H1 (cell line): Measurements from ENCODE around the gene TTC13. TPM values are rescaled to one million over a fixed set of nuclear protein-coding genes. Genes with fewer than 3 reads are reported as not detected.

Experiments used
- HDAC2 ChIP-seq, 2 experiments: fragments of 300-600 bp in 1 of 2; sonication (generic) in 1 of 2; IDR thresholded peaks; 2 replicates each; pipeline ENCODE4 v1.6.1; 2011 to 2012; ENCODE audit warnings: low read depth in 2 of 2, low read length in 2 of 2, mild to moderate bottlenecking in 2 of 2, moderate library complexity in 2 of 2, borderline replicate concordance in 1 of 2, inconsistent platforms in 1 of 2
- ZNF274 ChIP-seq: IDR thresholded peaks from 2 replicates; pipeline ENCODE4 v1.7.0; 2012; ENCODE audit warnings: low read length, borderline replicate concordance; ENCODE audit errors: extremely low read depth
- polyA plus RNA-seq, 7 experiments: library from polyadenylated mRNA; depleted of rRNA in 3 of 7; stranded (reverse) in 5 of 7; unstranded in 2 of 7; fragments of >200 nt in 5 of 7; fragments of 200-250 nt in 2 of 7; gene quantifications; 1 replicate in 5 of 7; 2 replicates in 1 of 7; 4 replicates in 1 of 7; pipeline versions ENCODE4 v1.2.1 to v1.2.3, GENCODE V29; 2011 to 2013; ENCODE audit warnings: missing spikeins in 2 of 7, mixed read lengths in 2 of 7
- total RNA-seq: library from RNA; stranded (reverse); fragmentation: NEBNext Ultra II Directional; extraction: Animal tissue kit (Norgen Biotek cat#: 25700); gene quantifications from 2 replicates; pipeline ENCODE4 v1.2.1, GENCODE V29; 2021

TTC13 gene
- total and polyA plus RNA-seq, 2 of the 8 experiments (the other 6 are each of a cell fraction or from before 2014, with no cell fraction given): 3.1 to 7.1 TPM

DNA sequence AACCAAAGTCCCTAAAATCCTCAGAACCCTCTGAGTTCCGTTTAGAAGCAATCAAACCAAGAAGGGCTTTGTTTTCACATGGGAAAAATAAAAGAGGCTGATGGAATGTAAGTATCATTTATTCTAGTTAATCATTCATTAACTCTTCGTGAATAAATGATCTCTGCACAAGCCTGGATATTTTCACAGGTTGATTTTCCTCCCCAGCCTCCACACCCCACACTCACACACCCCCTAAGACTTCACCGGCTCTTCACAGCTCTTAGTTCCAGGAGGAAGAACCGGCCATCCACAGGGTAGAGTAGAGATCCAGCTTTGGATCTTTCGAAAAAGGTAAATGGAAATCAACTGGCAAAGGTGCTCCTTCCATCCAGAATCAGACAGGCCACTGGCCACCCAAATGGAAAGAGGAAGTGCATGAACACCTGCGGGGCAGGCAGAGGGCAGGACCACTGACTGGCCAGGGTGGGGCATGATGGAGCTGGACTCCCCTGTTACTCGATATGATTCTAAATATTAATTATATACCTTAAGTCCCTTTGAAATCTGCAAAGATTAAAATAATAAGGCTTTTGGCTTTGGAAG is 120.3 kb downstream of the TTC13 start (continued):
- TF ChIP-seq ZNF274: no peak
- TF ChIP-seq HDAC2 (IDR thresholded peaks at IDR 0.05; ENCODE audit: borderline replicate concordance in 1 of 2, low read depth in 2 of 2, low read length in 2 of 2): no peak
